ENCODE data around the gene CASR.
"Not testable (repeated sequence)": the region's sequence is repeated elsewhere in the genome, so short reads cannot be mapped to it uniquely, and the experiment has no call there.

CASR gene, protein sequence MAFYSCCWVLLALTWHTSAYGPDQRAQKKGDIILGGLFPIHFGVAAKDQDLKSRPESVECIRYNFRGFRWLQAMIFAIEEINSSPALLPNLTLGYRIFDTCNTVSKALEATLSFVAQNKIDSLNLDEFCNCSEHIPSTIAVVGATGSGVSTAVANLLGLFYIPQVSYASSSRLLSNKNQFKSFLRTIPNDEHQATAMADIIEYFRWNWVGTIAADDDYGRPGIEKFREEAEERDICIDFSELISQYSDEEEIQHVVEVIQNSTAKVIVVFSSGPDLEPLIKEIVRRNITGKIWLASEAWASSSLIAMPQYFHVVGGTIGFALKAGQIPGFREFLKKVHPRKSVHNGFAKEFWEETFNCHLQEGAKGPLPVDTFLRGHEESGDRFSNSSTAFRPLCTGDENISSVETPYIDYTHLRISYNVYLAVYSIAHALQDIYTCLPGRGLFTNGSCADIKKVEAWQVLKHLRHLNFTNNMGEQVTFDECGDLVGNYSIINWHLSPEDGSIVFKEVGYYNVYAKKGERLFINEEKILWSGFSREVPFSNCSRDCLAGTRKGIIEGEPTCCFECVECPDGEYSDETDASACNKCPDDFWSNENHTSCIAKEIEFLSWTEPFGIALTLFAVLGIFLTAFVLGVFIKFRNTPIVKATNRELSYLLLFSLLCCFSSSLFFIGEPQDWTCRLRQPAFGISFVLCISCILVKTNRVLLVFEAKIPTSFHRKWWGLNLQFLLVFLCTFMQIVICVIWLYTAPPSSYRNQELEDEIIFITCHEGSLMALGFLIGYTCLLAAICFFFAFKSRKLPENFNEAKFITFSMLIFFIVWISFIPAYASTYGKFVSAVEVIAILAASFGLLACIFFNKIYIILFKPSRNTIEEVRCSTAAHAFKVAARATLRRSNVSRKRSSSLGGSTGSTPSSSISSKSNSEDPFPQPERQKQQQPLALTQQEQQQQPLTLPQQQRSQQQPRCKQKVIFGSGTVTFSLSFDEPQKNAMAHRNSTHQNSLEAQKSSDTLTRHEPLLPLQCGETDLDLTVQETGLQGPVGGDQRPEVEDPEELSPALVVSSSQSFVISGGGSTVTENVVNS

DNA sequence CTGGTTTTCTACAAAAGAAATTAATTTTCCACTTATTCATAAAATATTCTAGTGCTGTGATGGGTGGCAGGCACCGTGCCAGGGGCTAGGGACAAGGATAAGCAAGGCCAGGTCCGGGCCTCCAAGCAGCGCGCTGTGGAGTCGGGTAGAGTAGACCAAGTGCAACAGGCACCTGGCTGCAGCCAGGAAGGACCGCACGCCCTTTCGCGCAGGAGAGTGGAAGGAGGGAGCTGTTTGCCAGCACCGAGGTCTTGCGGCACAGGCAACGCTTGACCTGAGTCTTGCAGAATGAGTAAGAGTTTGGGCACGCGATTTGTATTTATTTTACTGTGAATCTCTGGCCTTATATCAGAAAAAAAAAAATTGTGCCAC lies at the start of gene CASR:
CASR (plus strand) TSS at position 148 of the 372 bp plus-strand sequence. CDS start 70,522 bp downstream, outside the sequence.
- DNase-seq = no peak

DNA sequence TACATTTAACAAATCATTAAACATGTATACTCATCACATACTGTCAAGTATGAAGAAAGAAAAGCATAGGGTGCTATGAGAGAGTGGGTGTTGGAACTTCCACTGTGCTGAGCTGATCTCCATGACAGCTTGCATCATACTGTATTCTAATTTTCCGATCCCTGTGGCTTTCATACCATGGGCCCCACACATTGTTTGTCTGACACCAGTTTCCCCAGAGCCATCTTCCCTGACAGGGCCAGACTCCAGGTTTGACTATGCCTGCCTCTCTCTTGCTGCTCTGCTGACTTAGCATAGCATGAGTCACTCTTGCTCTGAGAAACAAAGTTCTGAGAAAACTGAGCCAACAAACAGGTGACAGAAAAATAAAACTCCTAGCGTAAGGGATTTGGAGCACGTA lies 37.0 kb upstream of the CASR start:
- DNase-seq = no peak

DNA sequence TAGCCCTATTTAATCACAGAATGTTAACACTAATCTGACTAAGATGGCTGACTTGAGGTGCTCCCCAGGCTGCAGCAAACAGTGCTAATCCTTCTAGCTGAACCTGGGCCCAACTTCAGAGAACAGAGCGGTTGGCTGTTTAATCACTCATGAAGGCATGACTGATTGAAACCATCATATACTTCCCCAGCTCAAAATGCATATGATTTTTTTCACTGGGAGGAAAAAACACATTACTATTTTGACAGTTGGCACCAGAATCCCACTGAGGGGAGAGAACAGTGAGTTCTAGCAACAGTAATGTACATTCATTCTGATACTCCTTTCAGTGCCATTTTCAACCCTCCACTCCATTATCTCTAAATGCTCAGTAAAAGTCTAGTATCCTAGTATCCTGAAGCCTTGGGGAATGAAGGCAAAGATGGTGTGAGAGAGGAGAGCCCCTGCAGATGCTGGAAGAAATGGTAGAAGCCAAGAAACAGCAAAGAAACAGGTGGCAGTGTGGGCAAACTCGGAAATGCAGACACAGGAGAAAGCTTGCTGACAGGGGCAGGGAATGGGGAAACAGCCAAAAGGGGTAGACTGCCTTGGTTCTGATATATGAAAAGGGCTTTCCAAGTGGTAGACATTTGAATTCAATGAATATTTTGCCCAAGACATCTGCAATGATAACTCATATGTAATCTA lies 34.4 kb upstream of the CASR start:
- DNase-seq = no peak

DNA sequence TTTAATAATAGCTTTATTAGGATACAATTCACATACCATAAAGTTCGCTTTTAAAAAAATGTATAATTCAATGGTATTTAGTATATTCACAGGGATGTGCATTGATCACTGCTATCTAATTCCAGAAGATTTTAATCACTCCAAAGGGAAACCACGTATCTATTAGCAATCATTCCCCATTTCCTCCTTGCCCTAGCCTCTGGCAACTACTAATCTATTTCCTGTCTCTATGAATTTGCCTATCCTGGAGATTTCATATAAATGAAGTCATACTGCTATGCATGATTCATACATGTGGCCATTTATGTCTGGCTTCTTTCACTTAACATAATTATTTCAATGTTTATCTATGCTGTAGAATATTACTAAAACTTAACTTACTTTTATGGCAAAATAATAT lies 32.0 kb upstream of the CASR start:
- DNase-seq = no peak

DNA sequence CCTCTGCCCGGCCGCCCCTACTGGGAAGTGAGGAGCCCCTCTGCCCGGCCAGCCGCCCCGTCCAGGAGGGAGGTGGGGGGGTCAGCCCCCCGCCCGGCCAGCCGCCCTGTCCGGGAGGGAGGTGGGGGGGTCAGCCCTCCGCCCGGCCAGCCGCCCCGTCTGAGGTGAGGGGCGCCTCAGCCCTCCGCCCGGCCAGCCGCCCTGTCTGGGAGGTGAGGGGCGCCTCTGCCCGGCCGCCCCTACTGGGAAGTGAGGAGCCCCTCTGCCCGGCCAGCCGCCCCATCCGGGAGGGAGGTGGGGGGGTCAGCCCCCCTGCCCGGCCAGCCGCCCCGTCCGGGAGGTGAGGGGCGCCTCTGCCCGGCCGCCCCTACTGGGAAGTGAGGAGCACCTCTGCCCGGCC lies 18.5 kb upstream of the CASR start:
- DNase-seq = not testable (repeated sequence)

DNA sequence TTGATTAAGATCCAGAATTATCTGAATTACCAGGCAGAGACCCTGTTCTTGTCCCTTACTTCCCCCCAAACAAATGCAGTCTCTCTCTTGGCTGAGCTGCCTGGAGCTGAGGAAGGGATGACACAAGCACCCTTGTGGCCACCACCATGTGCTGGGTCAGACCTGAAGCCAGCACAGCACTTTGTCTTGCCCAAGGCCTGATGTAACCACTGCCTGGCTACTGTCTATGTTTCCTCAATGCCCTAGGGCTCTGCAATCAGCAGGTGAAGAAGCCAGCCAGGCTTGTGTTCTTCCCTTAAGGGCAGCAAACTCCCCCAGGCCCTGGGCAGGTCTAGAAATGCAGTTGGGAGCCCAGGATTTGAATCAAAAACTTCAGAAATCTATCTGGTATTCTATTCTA lies 15.8 kb upstream of the CASR start:
- DNase-seq = no peak

DNA sequence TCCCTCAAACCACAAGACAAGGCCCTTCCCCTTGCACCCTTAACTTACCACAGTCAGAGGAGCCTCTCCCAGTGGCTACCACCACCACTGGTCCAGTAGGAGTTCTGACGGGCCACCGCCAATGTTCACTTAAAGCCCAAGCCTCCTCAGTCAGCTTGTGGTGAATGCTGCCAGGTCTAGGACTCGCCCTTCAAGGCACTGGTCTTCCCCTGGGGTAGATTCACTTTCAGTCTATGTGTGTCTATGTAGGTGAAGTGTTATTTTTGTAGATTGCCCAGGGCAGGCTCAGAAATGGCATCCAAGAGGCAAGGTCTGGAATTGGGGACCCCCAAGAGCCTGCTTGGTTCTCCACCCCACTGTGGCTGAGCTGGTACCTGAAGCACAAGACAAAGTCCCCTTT lies 15.4 kb upstream of the CASR start:
- no peak for DNase-seq

DNA sequence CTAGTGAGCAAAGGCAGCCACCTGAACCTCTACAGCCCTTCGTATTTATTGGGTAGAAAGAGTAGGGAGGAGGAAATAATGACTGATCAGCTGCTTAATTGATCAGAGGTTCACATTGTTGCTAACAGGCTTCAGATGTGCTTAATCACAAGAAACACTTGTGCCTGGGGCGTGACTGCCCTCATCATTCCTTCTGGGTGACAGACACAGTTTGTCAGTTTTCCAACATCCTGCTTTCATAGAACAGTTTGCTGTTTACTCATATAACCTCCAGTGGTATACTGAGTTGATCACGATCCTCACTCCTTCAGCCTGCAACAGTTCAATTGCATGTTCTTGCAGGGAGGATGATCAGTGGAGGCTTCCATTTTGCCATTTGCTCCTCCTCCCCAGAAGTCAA lies 13.6 kb upstream of the CASR start:
- no peak for DNase-seq

DNA sequence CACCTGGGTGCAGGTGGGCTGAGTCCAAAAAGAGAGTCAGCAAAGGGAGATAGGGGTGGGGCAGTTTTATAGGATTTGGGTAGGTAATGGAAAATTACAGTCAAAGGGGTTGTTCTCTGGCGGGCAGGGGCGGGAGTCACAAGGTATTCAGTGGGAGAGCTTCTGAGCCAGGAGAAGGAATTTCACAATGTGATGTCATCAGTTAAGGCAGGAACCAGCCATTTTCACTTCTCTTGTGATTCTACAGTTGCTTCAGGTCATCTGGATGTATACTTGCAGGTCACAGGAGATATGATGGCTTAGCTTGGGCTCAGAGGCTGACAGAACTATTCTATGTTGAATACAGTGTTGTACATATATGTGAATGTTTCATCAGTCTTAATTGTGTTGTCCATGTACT lies 12.1 kb upstream of the CASR start:
- DNase-seq = not testable (repeated sequence)

DNA sequence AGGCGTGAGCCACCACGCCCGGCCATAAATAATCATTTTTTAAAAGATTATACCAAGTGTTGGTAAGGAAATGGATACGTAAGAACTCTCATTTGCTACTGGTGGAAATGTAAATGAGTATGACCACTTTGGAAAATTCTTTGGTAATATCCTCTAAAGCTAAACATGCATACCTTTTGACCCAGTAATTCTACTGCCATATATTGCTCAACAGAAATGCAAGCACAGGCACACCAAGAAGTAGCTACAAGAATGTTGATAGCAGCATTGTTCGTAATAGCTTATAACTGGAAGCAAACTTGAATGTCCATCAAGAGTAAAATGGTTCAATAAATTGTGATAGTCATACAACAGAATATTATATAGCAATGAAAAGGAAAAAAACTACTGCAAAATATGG lies 4.8 kb upstream of the CASR start:
- DNase-seq = no peak

DNA sequence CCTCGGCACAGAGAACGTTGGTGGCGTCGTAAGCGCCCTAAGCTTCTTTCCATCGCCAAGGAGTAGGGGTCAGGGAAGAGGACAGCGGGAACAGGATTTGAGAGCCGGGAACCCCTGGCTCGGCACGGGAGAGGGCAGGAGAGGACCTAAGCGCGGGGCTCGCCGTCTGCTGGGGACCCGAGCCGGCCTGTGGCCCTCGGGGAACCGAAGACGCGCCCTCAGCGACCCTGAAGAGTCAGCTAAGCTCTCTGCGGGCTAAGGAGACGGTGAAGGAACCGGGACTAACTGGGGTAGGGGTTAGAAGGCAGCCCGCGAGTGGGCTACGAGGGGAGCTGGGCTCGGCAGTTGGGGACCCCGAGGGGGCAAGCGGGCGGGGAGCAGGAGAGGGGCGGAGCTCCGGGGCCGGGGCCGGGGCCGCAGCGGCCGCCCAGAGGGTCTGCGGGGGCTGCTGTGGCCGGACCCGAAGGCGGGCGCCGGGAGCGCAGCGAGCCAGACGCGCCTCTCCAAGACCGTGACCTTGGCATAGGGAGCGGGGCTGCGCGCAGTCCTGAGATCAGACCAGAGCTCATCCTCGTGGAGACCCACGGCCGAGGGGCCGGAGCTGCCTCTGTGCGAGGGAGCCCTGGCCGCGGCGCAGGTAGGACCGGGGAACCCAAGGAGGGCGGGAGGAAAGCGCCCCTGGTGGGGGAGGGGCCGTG lies 574 bp downstream of the CASR start:
- no peak for DNase-seq

DNA sequence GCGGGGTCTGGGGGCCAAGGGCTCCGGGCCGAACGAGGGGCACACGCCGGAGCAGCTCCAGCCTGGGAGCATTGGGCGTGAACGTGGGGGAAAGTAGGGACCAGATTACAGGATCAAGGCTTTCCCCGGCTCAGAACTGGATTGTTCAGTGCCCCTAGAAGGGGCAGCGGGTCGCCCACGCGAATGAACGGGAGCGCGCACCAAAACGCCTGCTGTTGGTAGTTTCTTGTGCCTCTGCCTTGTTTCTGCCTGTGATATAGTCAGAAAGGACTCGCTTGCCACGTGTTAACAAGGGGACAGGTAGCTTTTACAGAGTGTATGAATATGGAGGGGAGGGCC lies 1.1 kb downstream of the CASR start:
- no peak for DNase-seq

DNA sequence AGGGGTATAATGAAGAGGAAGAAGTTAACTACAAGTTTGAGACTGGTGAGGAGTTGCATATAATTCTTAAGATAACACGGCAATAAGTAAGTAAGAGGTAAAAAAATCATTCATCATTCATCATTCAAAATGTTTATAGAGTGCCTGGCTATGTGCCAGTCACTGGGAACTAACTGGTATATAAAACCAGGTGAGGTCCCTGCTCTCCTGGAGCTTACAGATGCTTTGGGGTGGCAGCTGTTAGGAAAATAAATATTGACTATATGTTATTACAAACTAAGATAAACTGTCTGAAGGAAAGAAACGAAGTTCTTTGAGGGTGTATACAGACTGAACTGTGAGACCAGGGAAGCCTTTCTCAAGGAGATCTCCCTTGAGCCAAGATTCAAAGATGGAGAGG lies 2.9 kb downstream of the CASR start:
- DNase-seq = no peak

DNA sequence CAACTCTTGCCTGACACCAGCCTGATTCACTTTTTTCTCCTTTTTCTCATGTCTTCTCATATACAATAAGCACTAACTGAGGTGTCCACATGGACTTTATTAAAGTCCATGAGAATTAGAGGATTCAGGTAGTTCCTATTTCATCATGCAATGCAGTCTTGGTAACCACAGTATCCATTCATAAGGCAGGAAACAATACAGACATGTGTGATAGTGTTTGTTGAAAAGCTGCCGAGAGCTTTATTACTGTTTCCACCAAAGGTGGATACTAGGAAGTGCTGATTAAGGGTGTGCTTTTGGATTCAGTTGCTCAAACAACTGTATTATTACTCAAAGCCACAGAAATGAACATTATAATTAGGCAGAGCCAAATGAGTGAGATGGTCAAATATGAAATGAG lies 5.3 kb downstream of the CASR start:
- no peak for DNase-seq

DNA sequence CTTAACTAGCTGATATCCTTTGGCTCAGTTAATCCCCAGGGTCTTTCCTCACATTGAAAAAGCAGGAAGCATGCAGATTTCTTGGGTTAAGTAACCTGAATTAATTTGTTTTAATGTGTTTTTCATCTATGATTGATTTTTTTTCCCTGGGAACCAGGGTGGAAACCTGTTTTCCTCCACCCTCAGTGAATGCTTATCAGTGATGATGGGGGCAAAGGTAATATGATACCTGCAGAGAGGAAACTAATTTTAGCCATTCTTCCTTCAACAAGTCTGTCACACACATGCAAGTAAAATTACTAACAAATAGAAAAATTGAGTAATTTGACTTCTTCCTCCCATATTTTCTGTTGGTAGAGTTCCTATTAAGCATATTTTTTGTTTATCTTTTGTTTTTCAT lies 5.9 kb downstream of the CASR start:
- no peak for DNase-seq

DNA sequence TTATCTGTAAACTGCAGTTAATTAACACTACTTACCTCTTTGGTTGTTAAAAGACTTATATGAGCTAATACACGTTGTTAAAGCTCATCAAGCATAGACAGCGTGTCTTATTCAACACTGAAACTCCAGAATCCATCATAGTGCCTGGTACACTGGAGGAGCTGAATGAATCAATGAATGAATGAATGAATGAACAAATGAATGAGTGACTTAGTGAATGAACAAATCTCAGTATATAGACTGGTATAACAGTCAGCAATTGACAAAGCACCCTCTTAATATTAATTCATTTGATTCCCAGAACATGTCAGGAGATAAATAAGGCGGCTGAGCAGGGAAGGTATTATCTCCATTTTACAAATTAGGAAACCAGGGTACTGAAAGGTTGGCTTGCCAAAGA lies 7.1 kb downstream of the CASR start:
- no peak for DNase-seq

DNA sequence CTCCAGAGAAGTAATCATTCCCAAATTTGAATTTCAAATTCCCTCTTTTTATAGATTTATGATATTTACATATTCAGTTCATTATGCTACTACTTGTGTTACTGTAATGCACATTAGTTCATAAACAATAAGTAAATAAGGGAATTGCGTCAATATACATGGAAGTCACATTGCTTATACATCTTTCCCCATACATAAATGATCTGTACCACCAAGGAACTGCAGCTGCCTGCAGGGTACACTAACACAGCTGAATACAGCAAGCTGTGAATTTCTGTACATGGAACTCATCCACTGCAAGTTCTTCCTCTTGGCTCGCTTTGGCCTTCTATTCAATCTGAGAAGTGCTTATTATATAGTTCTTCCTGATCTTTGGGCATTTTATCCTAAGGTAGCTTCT lies 15.5 kb downstream of the CASR start:
- no peak for DNase-seq

DNA sequence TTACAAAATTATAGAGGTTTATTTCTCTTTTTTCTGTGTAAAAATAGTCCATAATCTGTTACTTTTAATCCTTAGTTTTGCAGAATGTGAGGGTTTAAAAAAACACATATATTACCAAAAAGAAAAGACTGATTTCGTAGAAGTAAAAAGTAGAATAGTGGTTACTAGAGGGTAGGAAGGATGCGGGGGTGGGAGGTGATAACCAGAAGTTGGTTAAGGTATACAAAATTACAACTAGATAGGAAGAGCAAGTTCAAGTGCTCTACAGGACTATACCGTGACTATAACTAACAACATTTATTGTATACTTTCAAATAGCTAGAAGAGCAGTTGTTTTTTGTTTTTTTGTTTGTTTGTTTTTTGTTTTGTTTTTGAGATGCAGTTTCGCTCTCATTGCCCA lies 16.1 kb downstream of the CASR start:
- no peak for DNase-seq

DNA sequence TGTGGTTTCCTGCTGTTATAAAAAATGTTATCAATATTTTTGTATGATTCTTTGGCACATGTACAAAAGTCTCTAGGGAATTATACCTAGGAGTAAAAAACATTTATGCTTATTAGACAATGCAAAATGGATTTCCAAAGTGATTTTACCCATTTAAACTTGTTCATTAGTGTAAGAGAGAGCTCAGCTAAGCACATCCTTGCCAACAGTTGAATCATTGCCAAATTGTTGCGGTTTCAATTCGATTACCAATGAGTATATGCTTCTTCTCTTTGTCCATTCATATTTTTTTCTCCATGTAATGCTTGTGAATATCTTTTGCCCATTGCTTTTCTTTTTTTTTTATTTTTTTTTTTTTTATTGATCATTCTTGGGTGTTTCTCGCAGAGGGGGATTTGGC lies 17.2 kb downstream of the CASR start:
- DNase-seq = no peak

DNA sequence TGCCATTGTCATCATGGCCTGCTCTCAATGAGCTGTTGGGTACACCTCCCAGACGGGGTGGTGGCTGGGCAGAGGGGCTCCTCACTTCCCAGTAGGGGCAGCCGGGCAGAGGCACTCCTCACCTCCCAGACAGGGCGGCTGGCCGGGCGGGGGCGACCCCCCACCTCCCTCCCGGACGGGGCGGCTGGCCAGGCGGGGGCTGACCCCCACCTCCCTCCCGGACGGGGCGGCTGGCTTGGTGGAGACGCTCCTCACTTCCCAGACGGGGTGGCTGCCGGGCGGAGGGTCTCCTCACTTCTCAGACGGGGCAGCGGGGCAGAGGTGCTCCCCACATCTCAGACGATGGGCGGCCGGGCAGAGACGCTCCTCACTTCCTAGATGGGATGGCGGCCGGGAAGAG lies 18.0 kb downstream of the CASR start:
- not testable (repeated sequence) for DNase-seq

DNA sequence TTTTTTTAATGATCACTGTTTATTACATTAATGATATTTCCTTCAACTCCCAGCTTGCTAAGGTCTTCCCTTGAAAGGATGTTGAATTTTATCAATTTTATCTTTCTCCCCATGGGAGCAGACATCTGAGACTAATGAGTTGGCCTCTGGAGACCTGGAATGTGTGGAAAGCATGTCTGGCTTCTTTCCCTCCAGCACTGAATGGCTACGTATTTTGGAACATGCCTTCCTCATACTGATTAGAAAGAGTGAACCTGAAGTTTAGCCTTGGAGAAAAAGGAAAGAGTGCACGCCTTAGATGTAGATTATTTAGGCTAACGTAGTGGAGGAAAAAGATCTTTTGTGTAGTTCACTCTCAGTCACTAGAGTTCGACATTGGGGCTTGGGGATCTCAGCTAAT lies 25.1 kb downstream of the CASR start:
- no peak for DNase-seq

DNA sequence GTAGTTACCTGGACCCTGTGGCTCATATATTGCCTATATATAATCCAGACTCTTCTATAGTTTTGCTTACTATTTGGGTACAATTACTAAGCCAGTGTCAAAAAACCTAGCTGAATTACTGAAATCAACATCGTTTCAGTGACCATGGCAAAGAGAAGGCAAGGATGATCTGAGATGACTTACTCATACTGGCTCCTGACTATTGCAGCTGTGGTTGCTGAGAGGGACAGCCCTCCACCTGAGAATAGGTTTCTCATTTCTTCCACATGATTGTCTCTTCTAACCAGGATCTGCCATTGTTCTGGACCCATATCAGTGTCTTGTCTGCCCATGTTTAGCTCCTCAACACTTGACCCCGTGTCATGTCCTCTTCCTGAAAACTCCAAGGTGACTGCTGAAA lies 30.2 kb downstream of the CASR start:
- DNase-seq = no peak

DNA sequence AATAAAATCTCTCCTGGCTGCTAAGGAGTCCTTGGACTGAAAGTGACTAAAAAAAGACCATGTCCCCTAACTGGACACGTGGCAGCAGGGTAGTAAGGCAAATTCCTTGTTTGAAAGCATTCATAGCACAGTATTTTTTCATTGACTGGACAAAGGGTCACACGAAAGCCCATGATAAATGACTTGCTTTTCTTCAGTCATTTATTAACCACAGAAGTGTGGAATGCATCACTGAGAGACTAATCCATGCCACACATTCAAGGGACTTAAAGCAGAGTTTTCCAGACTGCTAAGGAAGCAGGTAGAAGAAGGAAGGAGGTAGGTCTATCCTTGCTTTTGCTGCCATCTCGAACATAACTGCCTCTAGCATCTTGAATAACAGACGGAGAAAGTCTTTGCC lies 31.2 kb downstream of the CASR start:
- DNase-seq = no peak
